Mucosa of descending colon (tissue), 3 donors: ENCODE results near the gene NAMPT. TPM values are rescaled to one million over a fixed set of nuclear protein-coding genes. Genes with fewer than 3 reads are reported as not detected.

ENCODE experiments used
- ATAC-seq: fragments of 200-7000 bp; cut with Tn5 transposase; one replicate; pipeline ENCODE4 v1.9.1; 2020; ENCODE audit warnings: mild to moderate bottlenecking, moderate library complexity
- DNase-seq, 3 donors: peaks; one replicate each; pipeline ENCODE4 v3.0.0-alpha.2; 2020
- H3K36me3 ChIP-seq: fragments of 200-600 bp; one replicate; pipeline ENCODE4 v1.8.0; 2021; ENCODE audit warnings: low read depth, mild to moderate bottlenecking
- H3K4me1 ChIP-seq: fragments of 200-600 bp; one replicate; pipeline ENCODE4 v1.8.0; 2021; ENCODE audit warnings: low read depth, mild to moderate bottlenecking
- H3K4me3 ChIP-seq: fragments of 200-600 bp; one replicate; pipeline ENCODE4 v1.8.0; 2021; ENCODE audit warnings: mild to moderate bottlenecking
- H3K9me3 ChIP-seq: fragments of 200-600 bp; one replicate; pipeline ENCODE4 v1.8.0; 2021; ENCODE audit warnings: mild to moderate bottlenecking
- CTCF ChIP-seq: fragments of 200-600 bp; IDR thresholded peaks from one replicate; pipeline ENCODE4 v1.8.0; 2022; ENCODE audit warnings: antibody characterized with exemption, mild to moderate bottlenecking
- intact Hi-C, 2 donors: fragments of 100-400 bp; cut with DNase I in 1 of 2; cut with micrococcal nuclease in 1 of 2; formaldehyde crosslinking; loops; one replicate each; pipeline versions ENCODE4 v1.11.0 to v1.11.1; 2022; cut with DNase I, micrococcal nuclease
- total RNA-seq, 3 donors: library from RNA; stranded (reverse); fragmentation: NEBNext Ultra II Directional in 2 of 3; extraction: Animal tissue kit (Norgen Biotek cat#: 25700) in 2 of 3; gene quantifications; one replicate each; pipeline versions ENCODE4 v1.2.1 to v1.2.4, GENCODE V29; 2021 to 2023
- donor health status: DM: no; HTN: no; CAD: no; lungs with moderate emphysema.
- donor health status: DM: no; HTN: no; CAD: no.
- donor health status: DM: no; HTN: yes; CAD: no.

NAMPT gene
- total RNA-seq, 3 donors from 2014 or later, result 102 to 206 (median 118) TPM

GRCh38 chr7:106294334-106294733 is 9.6 kb upstream of the NAMPT start:
- no peak for TF ChIP-seq CTCF
- H3K4me3 ChIP-seq, result no peak overlapping the region
- DNase-seq, result no peak
- H3K9me3 ChIP-seq, result no peaks in the 10 kb centered on the region
- no peak for ATAC-seq
- H3K36me3 ChIP-seq, result no peaks in the 10 kb centered on the region
- intact Hi-C loops, result no loop called here
- H3K4me1 ChIP-seq, result peaks cover 8% of the 10 kb centered on the region

- Histone ChIP-seq H3K9me3 (no peaks in the 10 kb centered on the region), H3K4me1 (peaks cover 26% of the 10 kb centered on the region), H3K36me3 (no peaks in the 10 kb centered on the region), H3K4me3 (no peak overlapping the region)
- TF ChIP-seq CTCF, result no peak
- DNase-seq (no peak), ATAC-seq (no peak)
- intact Hi-C loops, result no loop called here
Measured at GRCh38 chr7:106291247-106291646, 6.5 kb upstream of the NAMPT start.

DNA sequence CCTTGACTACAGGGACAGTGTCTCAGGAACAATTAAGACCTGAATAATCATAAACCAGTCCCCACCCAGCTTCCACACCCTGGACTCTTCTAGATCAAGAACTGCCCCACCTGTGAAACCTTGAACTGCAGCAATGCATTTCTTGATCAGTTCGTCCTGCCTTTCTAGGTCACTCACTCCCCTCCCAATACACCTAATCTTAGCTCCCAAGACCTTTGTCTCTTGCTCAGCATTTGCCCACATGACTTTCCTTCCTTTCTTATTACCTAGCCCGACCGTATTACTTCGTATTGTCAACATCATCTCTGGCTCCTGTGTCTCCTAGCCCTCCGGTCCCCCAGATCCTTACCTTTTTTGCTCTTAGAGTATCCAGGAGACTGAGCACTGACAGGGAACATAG is 5.5 kb upstream of the NAMPT start:
- Histone ChIP-seq H3K9me3 (no peaks in the 10 kb centered on the region), H3K36me3 (no peaks in the 10 kb centered on the region), H3K4me3 (no peak overlapping the region), H3K4me1 (peaks cover 26% of the 10 kb centered on the region)
- ATAC-seq (peak; percentile 91), DNase-seq (peak; percentile 35 to 90 (median 54))
- no peak for TF ChIP-seq CTCF
- intact Hi-C loops, result no loop called here

DNA sequence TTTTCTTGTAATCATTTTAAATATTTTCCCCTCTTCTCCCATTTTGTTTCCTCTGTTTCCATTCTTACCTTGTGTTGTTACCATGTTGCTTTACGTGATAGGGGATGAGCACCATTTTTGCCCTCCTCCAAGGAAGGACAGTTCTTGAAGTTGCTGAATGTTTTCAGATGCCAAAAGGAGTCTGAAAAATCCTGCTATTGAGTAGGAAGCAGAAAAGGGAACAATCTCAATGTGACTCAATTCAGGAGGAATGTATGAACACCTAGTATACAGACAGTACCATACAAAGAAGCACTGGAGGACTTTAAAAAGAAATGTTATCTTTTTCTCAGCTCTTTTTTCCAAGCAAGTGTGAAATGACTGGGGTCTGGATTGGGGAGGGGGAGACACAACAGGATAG is 5.1 kb upstream of the NAMPT start:
- no peak for TF ChIP-seq CTCF

DNA sequence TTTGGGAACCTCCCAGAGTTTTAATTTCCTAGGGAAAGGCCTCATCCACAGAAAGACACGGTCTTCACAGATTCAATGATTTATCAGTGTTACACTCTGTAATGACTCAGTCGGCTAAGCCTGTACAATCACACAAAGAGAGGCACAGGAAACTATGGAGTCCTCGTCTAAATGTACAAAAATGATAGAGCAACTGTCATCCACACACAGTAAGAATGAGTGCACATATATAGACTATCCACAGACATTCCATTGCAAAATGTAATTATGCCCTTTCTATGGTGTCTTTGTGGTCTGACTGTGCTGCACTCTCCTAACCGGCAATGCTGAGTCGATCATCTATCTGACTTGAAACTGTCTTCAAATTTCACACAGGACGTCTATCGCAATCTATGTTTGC is 3.5 kb upstream of the NAMPT start:
- Histone ChIP-seq H3K9me3 (no peaks in the 10 kb centered on the region), H3K4me1 (peaks cover 26% of the 10 kb centered on the region), H3K36me3 (no peaks in the 10 kb centered on the region), H3K4me3 (no peak overlapping the region)
- DNase-seq (no peak), ATAC-seq (no peak)
- intact Hi-C loops, result no loop called here
- no peak for TF ChIP-seq CTCF

More for the DNA sequence above, 5.1 kb upstream of the NAMPT start:
- peak; percentile 0 for ATAC-seq
- intact Hi-C loops, result no loop called here
- Histone ChIP-seq H3K4me1 (peaks cover 26% of the 10 kb centered on the region), H3K36me3 (no peaks in the 10 kb centered on the region), H3K9me3 (no peaks in the 10 kb centered on the region), H3K4me3 (no peak overlapping the region)
- DNase-seq, result no peak

DNA sequence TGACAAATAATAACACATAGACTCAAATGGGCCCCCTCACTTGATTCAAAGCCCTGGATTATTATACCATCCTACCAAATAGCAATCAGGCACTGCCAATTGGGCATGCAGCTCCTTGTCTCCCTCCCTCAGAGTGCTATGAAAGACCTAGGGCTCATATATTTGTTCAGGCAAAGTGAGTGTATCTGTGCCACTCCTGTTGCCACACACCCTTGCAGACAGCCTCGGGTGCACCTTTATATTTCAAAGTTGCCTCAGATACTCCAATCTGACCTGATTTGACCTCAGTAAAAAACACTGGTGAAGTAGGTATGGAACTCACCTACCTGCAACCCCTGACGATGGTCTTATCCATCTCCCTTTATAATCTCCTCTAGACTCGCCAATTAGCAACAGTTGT is 3.0 kb upstream of the NAMPT start:
- H3K4me1 ChIP-seq, result peaks cover 26% of the 10 kb centered on the region
- ATAC-seq (no peak), DNase-seq (peak in 2 of 3 donors; percentile 41 to 66)

More for the DNA sequence above, 3.0 kb upstream of the NAMPT start:
- intact Hi-C loops, result no loop called here
- Histone ChIP-seq H3K36me3 (no peaks in the 10 kb centered on the region), H3K9me3 (no peaks in the 10 kb centered on the region), H3K4me3 (no peak overlapping the region)
- TF ChIP-seq CTCF, result no peak
